ENCODE results near the gene ZSCAN30. TPM values are rescaled to one million over a fixed set of nuclear protein-coding genes. Genes with fewer than 3 reads are reported as not detected.
A peak's percentile ranks its signal among the peaks of the same experiment; 100 is the strongest.

The ZSCAN30 gene
- total and polyA plus RNA-seq, 2 of the 13 experiments (the other 11 are each of a cell fraction or from before 2014, with no cell fraction given), result 7.4 to 7.7 TPM

DNA sequence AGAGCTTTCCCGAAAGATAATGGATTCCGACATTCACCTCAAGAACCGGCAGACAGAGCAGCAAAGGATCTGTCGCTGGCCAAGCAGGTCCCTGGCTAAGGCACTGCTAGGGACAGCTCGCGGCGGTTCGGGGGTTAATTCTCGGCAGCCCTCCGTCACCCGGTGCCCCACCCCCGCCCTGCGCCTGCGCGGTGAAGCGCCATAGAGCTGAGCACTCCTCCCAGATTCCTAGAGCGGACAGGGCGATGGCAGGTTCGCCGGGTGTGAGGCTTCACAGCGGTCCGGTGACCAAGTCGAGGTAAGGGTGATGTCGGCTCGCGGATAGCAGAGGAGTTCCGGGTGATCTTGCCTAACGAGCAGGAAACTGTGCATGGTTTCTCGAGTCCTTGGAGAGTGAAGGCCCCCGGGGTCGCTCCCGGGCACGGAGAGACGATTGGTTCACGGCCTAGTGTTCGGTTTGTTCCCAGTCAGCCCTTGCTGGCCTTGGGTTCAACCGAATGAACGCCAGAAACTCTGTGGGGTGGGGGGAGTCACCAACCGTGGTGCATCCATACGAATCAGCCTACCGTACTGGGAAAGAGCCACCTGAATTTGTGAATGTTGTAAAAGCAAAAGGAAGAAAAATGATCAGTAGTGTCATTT lies at the start of gene ZSCAN30 (continued):
- 0 out of 2 replicates have a peak, but pooled peaks have one; percentile 53 for TF ChIP-seq ZNF329 (CRISPR knock-in tag; IDR thresholded peaks at IDR 0.05; ENCODE audit: low read depth)
- TF ChIP-seq, protein P1, sequence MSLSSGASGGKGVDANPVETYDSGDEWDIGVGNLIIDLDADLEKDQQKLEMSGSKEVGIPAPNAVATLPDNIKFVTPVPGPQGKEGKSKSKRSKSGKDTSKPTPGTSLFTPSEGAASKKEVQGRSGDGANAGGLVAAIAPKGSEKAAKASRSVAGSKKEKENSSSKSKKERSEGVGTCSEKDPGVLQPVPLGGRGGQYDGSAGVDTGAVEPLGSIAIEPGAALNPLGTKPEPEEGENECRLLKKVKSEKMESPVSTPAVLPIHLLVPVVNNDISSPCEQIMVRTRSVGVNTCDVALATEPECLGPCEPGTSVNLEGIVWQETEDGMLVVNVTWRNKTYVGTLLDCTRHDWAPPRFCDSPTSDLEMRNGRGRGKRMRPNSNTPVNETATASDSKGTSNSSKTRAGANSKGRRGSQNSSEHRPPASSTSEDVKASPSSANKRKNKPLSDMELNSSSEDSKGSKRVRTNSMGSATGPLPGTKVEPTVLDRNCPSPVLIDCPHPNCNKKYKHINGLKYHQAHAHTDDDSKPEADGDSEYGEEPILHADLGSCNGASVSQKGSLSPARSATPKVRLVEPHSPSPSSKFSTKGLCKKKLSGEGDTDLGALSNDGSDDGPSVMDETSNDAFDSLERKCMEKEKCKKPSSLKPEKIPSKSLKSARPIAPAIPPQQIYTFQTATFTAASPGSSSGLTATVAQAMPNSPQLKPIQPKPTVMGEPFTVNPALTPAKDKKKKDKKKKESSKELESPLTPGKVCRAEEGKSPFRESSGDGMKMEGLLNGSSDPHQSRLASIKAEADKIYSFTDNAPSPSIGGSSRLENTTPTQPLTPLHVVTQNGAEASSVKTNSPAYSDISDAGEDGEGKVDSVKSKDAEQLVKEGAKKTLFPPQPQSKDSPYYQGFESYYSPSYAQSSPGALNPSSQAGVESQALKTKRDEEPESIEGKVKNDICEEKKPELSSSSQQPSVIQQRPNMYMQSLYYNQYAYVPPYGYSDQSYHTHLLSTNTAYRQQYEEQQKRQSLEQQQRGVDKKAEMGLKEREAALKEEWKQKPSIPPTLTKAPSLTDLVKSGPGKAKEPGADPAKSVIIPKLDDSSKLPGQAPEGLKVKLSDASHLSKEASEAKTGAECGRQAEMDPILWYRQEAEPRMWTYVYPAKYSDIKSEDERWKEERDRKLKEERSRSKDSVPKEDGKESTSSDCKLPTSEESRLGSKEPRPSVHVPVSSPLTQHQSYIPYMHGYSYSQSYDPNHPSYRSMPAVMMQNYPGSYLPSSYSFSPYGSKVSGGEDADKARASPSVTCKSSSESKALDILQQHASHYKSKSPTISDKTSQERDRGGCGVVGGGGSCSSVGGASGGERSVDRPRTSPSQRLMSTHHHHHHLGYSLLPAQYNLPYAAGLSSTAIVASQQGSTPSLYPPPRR (CRISPR knock-in tag; IDR thresholded peaks at IDR 0.05; ENCODE audit: borderline replicate concordance), result no peak; the same call in 1 of the 2 replicates
- TF ChIP-seq PITX1 (CRISPR knock-in tag; IDR thresholded peaks at IDR 0.05), result peak; percentile 64; the same call in 1 of the 2 replicates
- no peak for TF ChIP-seq REXO4 (CRISPR knock-in tag; IDR thresholded peaks at IDR 0.05; ENCODE audit: borderline replicate concordance)
- peak; percentile 43; the same call in 1 of the 2 replicates for TF ChIP-seq TSC22D2 (CRISPR knock-in tag; IDR thresholded peaks at IDR 0.05; ENCODE audit: borderline replicate concordance)
- TF ChIP-seq TP53 (CRISPR knock-in tag; conservative IDR thresholded peaks at IDR 0.05), result no peak
- TF ChIP-seq ZNF331 (CRISPR knock-in tag; IDR thresholded peaks at IDR 0.05), result peak; percentile 87
- TF ChIP-seq, protein P2, sequence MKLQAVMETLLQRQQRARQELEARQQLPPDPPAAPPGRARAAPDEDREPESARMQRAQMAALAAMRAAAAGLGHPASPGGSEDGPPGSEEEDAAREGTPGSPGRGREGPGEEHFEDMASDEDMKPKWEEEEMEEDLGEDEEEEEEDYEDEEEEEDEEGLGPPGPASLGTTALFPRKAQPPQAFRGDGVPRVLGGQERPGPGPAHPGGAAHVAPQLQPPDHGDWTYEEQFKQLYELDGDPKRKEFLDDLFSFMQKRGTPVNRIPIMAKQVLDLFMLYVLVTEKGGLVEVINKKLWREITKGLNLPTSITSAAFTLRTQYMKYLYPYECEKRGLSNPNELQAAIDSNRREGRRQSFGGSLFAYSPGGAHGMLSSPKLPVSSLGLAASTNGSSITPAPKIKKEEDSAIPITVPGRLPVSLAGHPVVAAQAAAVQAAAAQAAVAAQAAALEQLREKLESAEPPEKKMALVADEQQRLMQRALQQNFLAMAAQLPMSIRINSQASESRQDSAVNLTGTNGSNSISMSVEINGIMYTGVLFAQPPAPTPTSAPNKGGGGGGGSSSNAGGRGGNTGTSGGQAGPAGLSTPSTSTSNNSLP (IDR thresholded peaks at IDR 0.05; ENCODE audit: low read depth, low read length), result no peak
- TF ChIP-seq ZNF256 (CRISPR knock-in tag; conservative IDR thresholded peaks at IDR 0.05), result 0 out of 2 replicates have a peak, but pooled peaks have one; percentile 21
- TF ChIP-seq, protein P3, sequence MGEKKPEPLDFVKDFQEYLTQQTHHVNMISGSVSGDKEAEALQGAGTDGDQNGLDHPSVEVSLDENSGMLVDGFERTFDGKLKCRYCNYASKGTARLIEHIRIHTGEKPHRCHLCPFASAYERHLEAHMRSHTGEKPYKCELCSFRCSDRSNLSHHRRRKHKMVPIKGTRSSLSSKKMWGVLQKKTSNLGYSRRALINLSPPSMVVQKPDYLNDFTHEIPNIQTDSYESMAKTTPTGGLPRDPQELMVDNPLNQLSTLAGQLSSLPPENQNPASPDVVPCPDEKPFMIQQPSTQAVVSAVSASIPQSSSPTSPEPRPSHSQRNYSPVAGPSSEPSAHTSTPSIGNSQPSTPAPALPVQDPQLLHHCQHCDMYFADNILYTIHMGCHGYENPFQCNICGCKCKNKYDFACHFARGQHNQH (CRISPR knock-in tag; IDR thresholded peaks at IDR 0.05), result peak; percentile 78
- no peak for TF ChIP-seq ZNF124 (CRISPR knock-in tag; IDR thresholded peaks at IDR 0.05)
- TF ChIP-seq ZMAT3 (CRISPR knock-in tag; conservative IDR thresholded peaks at IDR 0.05), result peak; percentile 97; the same call in 1 of the 2 replicates
- no peak for TF ChIP-seq MAFF (IDR thresholded peaks at IDR 0.05; ENCODE audit: low read depth, low read length)
- TF ChIP-seq, protein P4, sequence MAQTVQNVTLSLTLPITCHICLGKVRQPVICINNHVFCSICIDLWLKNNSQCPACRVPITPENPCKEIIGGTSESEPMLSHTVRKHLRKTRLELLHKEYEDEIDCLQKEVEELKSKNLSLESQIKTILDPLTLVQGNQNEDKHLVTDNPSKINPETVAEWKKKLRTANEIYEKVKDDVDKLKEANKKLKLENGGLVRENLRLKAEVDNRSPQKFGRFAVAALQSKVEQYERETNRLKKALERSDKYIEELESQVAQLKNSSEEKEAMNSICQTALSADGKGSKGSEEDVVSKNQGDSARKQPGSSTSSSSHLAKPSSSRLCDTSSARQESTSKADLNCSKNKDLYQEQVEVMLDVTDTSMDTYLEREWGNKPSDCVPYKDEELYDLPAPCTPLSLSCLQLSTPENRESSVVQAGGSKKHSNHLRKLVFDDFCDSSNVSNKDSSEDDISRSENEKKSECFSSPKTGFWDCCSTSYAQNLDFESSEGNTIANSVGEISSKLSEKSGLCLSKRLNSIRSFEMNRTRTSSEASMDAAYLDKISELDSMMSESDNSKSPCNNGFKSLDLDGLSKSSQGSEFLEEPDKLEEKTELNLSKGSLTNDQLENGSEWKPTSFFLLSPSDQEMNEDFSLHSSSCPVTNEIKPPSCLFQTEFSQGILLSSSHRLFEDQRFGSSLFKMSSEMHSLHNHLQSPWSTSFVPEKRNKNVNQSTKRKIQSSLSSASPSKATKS (CRISPR knock-in tag; IDR thresholded peaks at IDR 0.05), result peak; percentile 61; the same call in 1 of the 2 replicates
- no peak for TF ChIP-seq RFX1 (IDR thresholded peaks at IDR 0.05)
- 0 out of 2 replicates have a peak, but pooled peaks have one; percentile 65 for TF ChIP-seq ZSCAN9 (CRISPR knock-in tag; IDR thresholded peaks at IDR 0.05; ENCODE audit: borderline replicate concordance)
- TF ChIP-seq HOXA9 (CRISPR knock-in tag; IDR thresholded peaks at IDR 0.05; ENCODE audit: borderline replicate concordance), result no peak
- no peak for TF ChIP-seq ZC3H4 (CRISPR knock-in tag; IDR thresholded peaks at IDR 0.05; ENCODE audit: borderline replicate concordance)

Data from HepG2 (cell line).